Heart left ventricle (tissue), 16 donors: ENCODE data around the gene CCDC54. TPM values are rescaled to one million over a fixed set of nuclear protein-coding genes. Genes with fewer than 3 reads are reported as not detected.

Experiments
- ATAC-seq, 4 donors: fragments of 200-7000 bp; cut with Tn5 transposase; one replicate each; pipeline ENCODE4 v1.9.1; 2020 to 2022; ENCODE audit warnings: moderate library complexity in 4 of 4, mild to moderate bottlenecking in 3 of 4, moderate number of reproducible peaks in 1 of 4
- DNase-seq, 5 donors: peaks; one replicate each; pipeline ENCODE4 v3.0.0-alpha.2; 2020
- H3K27ac ChIP-seq, 12 donors: fragments of 200-600 bp; sonication (generic) in 4 of 12; one replicate each; pipeline versions ENCODE4 v1.5.0 to v1.8.0; 2016 to 2022; ENCODE audit warnings: mild to moderate bottlenecking in 2 of 12
- H3K27me3 ChIP-seq, 9 donors: fragments of 200-600 bp; sonication (generic) in 2 of 9; one replicate each; pipeline versions ENCODE4 v1.5.1 to v1.8.0; 2016 to 2022; ENCODE audit warnings: mild to moderate bottlenecking in 3 of 9
- H3K36me3 ChIP-seq, 9 donors: fragments of 200-600 bp; sonication (generic) in 2 of 9; one replicate each; pipeline versions ENCODE4 v1.5.0 to v1.8.0; 2018 to 2022; ENCODE audit warnings: mild to moderate bottlenecking in 2 of 9
- H3K4me1 ChIP-seq, 12 donors: fragments of 200-600 bp; sonication (generic) in 4 of 12; one replicate each; pipeline versions ENCODE4 v1.5.0 to v1.8.0; 2016 to 2022; ENCODE audit warnings: mild to moderate bottlenecking in 3 of 12
- H3K4me3 ChIP-seq, 12 donors: fragments of 200-600 bp; sonication (generic) in 4 of 12; one replicate each; pipeline versions ENCODE4 v1.5.0 to v1.8.0; 2017 to 2022; ENCODE audit warnings: mild to moderate bottlenecking in 9 of 12, moderate library complexity in 4 of 12
- H3K9me3 ChIP-seq, 12 donors: fragments of 200-600 bp; sonication (generic) in 4 of 12; one replicate each; pipeline versions ENCODE4 v1.5.0 to v1.8.0; 2016 to 2022; ENCODE audit warnings: mild to moderate bottlenecking in 1 of 12
- CTCF ChIP-seq, 12 donors: fragments of 200-600 bp; sonication (generic) in 4 of 12; IDR thresholded peaks; one replicate each; pipeline versions ENCODE4 v1.5.0 to v1.8.0; 2018 to 2022; ENCODE audit warnings: antibody characterized with exemption in 12 of 12, mild to moderate bottlenecking in 5 of 12
- POLR2A ChIP-seq, 2 donors: fragments of 450-650 bp; IDR thresholded peaks; one replicate each; pipeline ENCODE4 v1.6.1; 2017; ENCODE audit warnings: antibody characterized with exemption in 2 of 2, mild to moderate bottlenecking in 2 of 2, moderate library complexity in 2 of 2
- WGBS, 4 donors: extraction: QIAGEN DNeasy Blood & Tissue Kit in 2 of 4; methylation state at CpG; one replicate each; pipeline versions ENCODE4 v1.1.5 to v1.1.7; 2013 to 2018; 5-methylcytosine and 5-hydroxymethylcytosine counted together
- intact Hi-C, 10 donors: fragments of 100-400 bp; cut with DNase I; formaldehyde crosslinking; loops; one replicate each; pipeline versions ENCODE4 v1.11.1 to v1.14.2; 2022
- polyA plus RNA-seq, 2 donors: library from polyadenylated mRNA; stranded (reverse); fragments of 200-250 nt; gene quantifications; one replicate each; pipeline ENCODE4 v1.2.3, GENCODE V29; 2013
- total RNA-seq, 9 donors: library from RNA; depleted of rRNA in 2 of 9; stranded (reverse); fragments of >200 nt in 2 of 9; fragmentation: NEBNext Ultra II Directional in 3 of 9; extraction: Animal tissue kit (Norgen Biotek cat#: 25700) in 3 of 9; gene quantifications; one replicate each; pipeline versions ENCODE4 v1.1.0 to v1.2.4, GENCODE V29; 2016 to 2023
- donor health status: ischemic (EF 13 %, LVEDD 7.1; RV severe dilation, severe dysfunction).
- donor health status: healthy with polysubstance abuse.
- donor health status: DM: no; HTN: yes; CAD: no.
- donor health status: DM: no; HTN: no; CAD: no.
- donor health status: ischemic (EF 25% LVEDD 6.9; RV normal size, moderate dysfunction).
- donor health status: ischemic (EF 25% LVEDD 5.7; RV mildly dilated, moderate dysfunction).
- donor health status: healthy.
- donor health status: DM: yes; HTN: yes; CAD: no.
- donor health status: ischemic (EF 35%, LVEDD 5.7; RV mildly dilated, moderate dysfunction).
- donor health status: nonischemic (EF 11% LVEDD 7.7; RV severe dilation, severe dysfunction).
- donor health status: DM: yes; HTN: yes; CAD: no.
- donor health status: PGD.
- donor health status: ischemic (EF 29% LVEDD 5.4; RV normal size, mild dysfunction).
- donor health status: nonischemic (EF 23%, LVEDD 6.1; RV moderate dilation, normal function).

Gene CCDC54
- total and polyA plus RNA-seq, 11 donors, result not detected

DNA sequence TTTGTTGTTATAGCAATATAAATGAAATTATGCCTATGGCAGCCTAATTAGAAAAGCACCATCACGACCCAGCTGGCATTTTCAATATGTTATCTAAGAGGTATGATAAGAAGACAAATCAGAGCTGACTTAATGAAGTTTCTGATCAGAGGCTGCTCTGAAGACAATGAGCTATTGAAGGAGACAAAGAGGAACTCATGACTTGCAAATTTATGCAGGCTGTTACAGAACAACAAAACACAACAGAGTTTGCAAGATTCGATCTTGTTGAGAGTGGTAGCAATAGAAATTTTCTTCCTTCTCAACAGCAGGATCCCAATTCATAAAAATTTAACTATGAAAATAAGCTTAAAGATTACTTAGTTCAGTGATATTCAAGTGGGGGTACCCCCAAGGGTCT is 7.7 kb downstream of the CCDC54 start:
- Histone ChIP-seq H3K36me3 (no peaks in the 10 kb centered on the region), H3K4me1 (peaks cover 0 to 6% (median 0%) of the 10 kb centered on the region in 12 donors), H3K9me3 (no peaks in the 10 kb centered on the region), H3K4me3 (no peak overlapping the region), H3K27ac (no peak overlapping the region), H3K27me3 (no peaks in the 10 kb centered on the region)
- intact Hi-C loops, result no loop called here
- DNase-seq (no peak), ATAC-seq (no peak)
- WGBS, 4 donors, result 55 to 66% (median 60%) methylated on average over 2 of the region's 2 CpGs
- TF ChIP-seq POLR2A (IDR thresholded peaks at IDR 0.05), result no peak
- TF ChIP-seq CTCF (IDR thresholded peaks at IDR 0.05), result no peak

DNA sequence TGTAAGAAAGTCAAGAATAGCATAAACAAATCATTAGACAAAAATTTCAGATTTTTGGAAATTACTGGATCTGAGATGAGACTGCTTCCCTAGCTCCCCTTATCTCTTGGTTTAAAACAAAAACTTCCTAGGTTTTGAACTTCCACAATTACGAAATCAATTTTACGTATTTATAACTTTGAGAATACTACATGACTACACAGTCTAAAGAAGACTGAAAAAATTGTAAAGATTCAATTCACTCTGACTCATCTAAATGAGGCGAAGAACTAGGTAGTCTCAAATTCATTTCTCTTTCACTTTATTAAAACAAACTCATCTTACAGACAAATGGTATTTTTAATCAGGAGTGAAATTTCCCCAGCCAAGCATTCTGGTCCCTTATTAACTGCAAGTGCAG is 10.3 kb downstream of the CCDC54 start:
- no peak for ATAC-seq
- no peak overlapping the region for H3K27ac ChIP-seq
- DNase-seq, result no peak
- 94 to 97% (median 95%) methylated on average over 3 of the region's 3 CpGs for WGBS, 4 donors
- H3K4me3 ChIP-seq, result no peak overlapping the region
- H3K27me3 ChIP-seq, result no peaks in the 10 kb centered on the region
- intact Hi-C loops, result no loop called here
- H3K4me1 ChIP-seq, result peaks cover 0 to 6% (median 0%) of the 10 kb centered on the region in 12 donors
- no peaks in the 10 kb centered on the region for H3K9me3 ChIP-seq
- H3K36me3 ChIP-seq, result no peaks in the 10 kb centered on the region
- TF ChIP-seq CTCF (IDR thresholded peaks at IDR 0.05) (no peak), POLR2A (IDR thresholded peaks at IDR 0.05) (no peak)

DNA sequence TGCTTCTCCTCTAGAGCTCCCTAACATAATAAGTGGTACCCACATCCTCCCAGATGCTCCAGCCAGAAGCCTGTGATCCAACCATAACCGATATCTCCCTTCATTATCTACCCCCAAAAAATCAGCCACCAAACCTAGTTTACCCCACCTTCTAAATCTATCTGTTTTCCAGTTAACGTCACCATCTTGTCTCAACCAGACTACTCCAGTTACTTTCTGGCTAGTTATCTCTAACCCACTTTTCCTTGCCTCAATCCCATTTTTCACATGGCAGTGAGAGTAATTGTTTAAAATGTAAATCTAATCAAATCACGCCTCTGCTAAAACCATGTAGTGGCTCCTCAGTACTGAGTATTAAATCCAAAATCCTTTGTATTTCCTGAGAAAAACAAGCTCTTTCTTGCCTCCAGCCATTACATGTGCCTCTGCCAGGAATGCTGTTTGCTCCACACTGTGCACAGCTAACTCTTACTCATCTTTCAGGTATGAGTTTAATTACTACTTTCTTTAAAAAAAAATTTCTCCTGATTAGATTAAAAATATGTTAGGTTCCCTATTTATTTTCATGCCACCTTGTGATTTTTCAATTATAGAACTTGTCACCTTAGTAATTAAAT is 15.4 kb downstream of the CCDC54 start:
- ATAC-seq, result no peak
- intact Hi-C loops, result no loop called here
- Histone ChIP-seq H3K4me3 (no peak overlapping the region), H3K27ac (no peak overlapping the region), H3K9me3 (no peaks in the 10 kb centered on the region), H3K36me3 (no peaks in the 10 kb centered on the region), H3K27me3 (no peaks in the 10 kb centered on the region), H3K4me1 (no peaks in the 10 kb centered on the region)
- TF ChIP-seq POLR2A (IDR thresholded peaks at IDR 0.05) (no peak), CTCF (IDR thresholded peaks at IDR 0.05) (no peak)
- DNase-seq, result no peak
- 87 to 93% (median 90%) methylated on average over 3 of the region's 3 CpGs for WGBS, 4 donors

- 92 to 95% (median 94%) methylated on average over 1 of the region's 1 CpG for WGBS, 4 donors
- DNase-seq, result no peak
- intact Hi-C loops, result no loop called here
These were observed 17.3 kb downstream of the CCDC54 start for GRCh38 chr3:107394502-107394901.

More at GRCh38 chr3:107394502-107394901, 17.3 kb downstream of the CCDC54 start:
- no peak for ATAC-seq
- Histone ChIP-seq H3K9me3 (no peaks in the 10 kb centered on the region), H3K4me3 (no peak overlapping the region), H3K27ac (no peak overlapping the region), H3K4me1 (no peaks in the 10 kb centered on the region), H3K36me3 (no peaks in the 10 kb centered on the region), H3K27me3 (no peaks in the 10 kb centered on the region)
- no peak for TF ChIP-seq CTCF (IDR thresholded peaks at IDR 0.05)
- no peak for TF ChIP-seq POLR2A (IDR thresholded peaks at IDR 0.05)
